HEK293 (cell line): ENCODE results near the gene MRPL28.

Experiments
- GLIS2 ChIP-seq: fragments of 450-650 bp; formaldehyde crosslinking; IDR thresholded peaks from 2 replicates; pipeline ENCODE4 v1.5.1; 2016; ENCODE audit warnings: missing biosample characterization, missing genetic modification characterization
- HOXA7 ChIP-seq: sonication (generic); formaldehyde crosslinking; IDR thresholded peaks from 2 replicates; pipeline ENCODE4 v1.8.1; 2022; ENCODE audit warnings: missing genetic modification reagents, borderline replicate concordance
- KLF1 ChIP-seq: fragments of 450-650 bp; formaldehyde crosslinking; IDR thresholded peaks from 2 replicates; pipeline ENCODE4 v1.5.1; 2016; ENCODE audit warnings: missing biosample characterization, missing genetic modification characterization
- KLF8 ChIP-seq: fragments of 450-650 bp; formaldehyde crosslinking; IDR thresholded peaks from 2 replicates; pipeline ENCODE4 v1.5.1; 2016; ENCODE audit warnings: missing biosample characterization, missing genetic modification characterization
- OVOL3 ChIP-seq: fragments of 450-650 bp; formaldehyde crosslinking; IDR thresholded peaks from 2 replicates; pipeline ENCODE4 v1.5.1; 2016; ENCODE audit warnings: missing biosample characterization, missing genetic modification characterization
- PRDM1 ChIP-seq: fragments of 450-650 bp; formaldehyde crosslinking; IDR thresholded peaks from 2 replicates; pipeline ENCODE4; 2016; ENCODE audit warnings: missing biosample characterization, missing genetic modification characterization
- SCRT2 ChIP-seq: fragments of 450-650 bp; formaldehyde crosslinking; IDR thresholded peaks from 2 replicates; pipeline ENCODE4 v1.5.1; 2016; ENCODE audit warnings: missing biosample characterization, missing genetic modification characterization
- WT1 ChIP-seq: fragments of 450-650 bp; formaldehyde crosslinking; IDR thresholded peaks from 2 replicates; pipeline ENCODE4 v1.5.1; 2016; ENCODE audit warnings: missing biosample characterization, missing genetic modification characterization
- ZNF132 ChIP-seq: fragments of 450-650 bp; formaldehyde crosslinking; IDR thresholded peaks from 2 replicates; pipeline ENCODE4 v1.5.1; 2017; ENCODE audit warnings: missing biosample characterization, missing genetic modification characterization, borderline replicate concordance
- ZNF138 ChIP-seq: fragments of 450-650 bp; formaldehyde crosslinking; IDR thresholded peaks from 2 replicates; pipeline ENCODE4 v1.5.1; 2016; ENCODE audit warnings: missing biosample characterization, missing genetic modification characterization, borderline replicate concordance
- ZNF16 ChIP-seq: fragments of 450-650 bp; formaldehyde crosslinking; IDR thresholded peaks from 2 replicates; pipeline ENCODE4 v1.5.1; 2016; ENCODE audit warnings: low read depth, missing biosample characterization, missing genetic modification characterization
- ZNF169 ChIP-seq: fragments of 450-650 bp; formaldehyde crosslinking; IDR thresholded peaks from 2 replicates; pipeline ENCODE4 v1.5.1; 2016; ENCODE audit warnings: missing biosample characterization, missing genetic modification characterization
- ZNF239 ChIP-seq: fragments of 450-650 bp; formaldehyde crosslinking; IDR thresholded peaks from 2 replicates; pipeline ENCODE4 v1.5.1; 2016; ENCODE audit warnings: missing biosample characterization, missing genetic modification characterization
- ZNF366 ChIP-seq: fragments of 450-650 bp; formaldehyde crosslinking; conservative IDR thresholded peaks from 2 replicates; pipeline ENCODE4 v1.5.1; 2016; ENCODE audit warnings: missing biosample characterization, missing genetic modification characterization
- ZNF394 ChIP-seq: fragments of 450-650 bp; formaldehyde crosslinking; IDR thresholded peaks from 2 replicates; pipeline ENCODE4 v1.5.1; 2016; ENCODE audit warnings: missing biosample characterization, missing genetic modification characterization, mild to moderate bottlenecking, moderate library complexity, borderline replicate concordance
- ZNF501 ChIP-seq: fragments of 450-650 bp; formaldehyde crosslinking; IDR thresholded peaks from 2 replicates; pipeline ENCODE4 v1.5.1; 2016; ENCODE audit warnings: missing biosample characterization, missing genetic modification characterization
- ZNF521 ChIP-seq: fragments of 450-650 bp; formaldehyde crosslinking; IDR thresholded peaks from 2 replicates; pipeline ENCODE4 v1.5.1; 2017; ENCODE audit warnings: missing biosample characterization, mild to moderate bottlenecking, missing genetic modification characterization
- ZNF548 ChIP-seq: fragments of 450-650 bp; formaldehyde crosslinking; IDR thresholded peaks from 2 replicates; pipeline ENCODE4 v1.5.1; 2016; ENCODE audit warnings: missing biosample characterization, missing genetic modification characterization
- ZNF558 ChIP-seq: fragments of 450-650 bp; formaldehyde crosslinking; IDR thresholded peaks from 2 replicates; pipeline ENCODE4 v1.5.1; 2016; ENCODE audit warnings: missing biosample characterization, missing genetic modification characterization
- ZNF626 ChIP-seq: fragments of 450-650 bp; sonication (Bioruptor Pico); formaldehyde crosslinking; IDR thresholded peaks from 2 replicates; pipeline ENCODE4 v1.5.1; 2018; ENCODE audit warnings: missing biosample characterization, missing genetic modification characterization, inconsistent platforms
- ZNF629 ChIP-seq: fragments of 450-650 bp; formaldehyde crosslinking; IDR thresholded peaks from 2 replicates; pipeline ENCODE4 v1.5.1; 2017; ENCODE audit warnings: missing biosample characterization, missing genetic modification characterization
- ZNF654 ChIP-seq: fragments of 450-650 bp; formaldehyde crosslinking; IDR thresholded peaks from 2 replicates; pipeline ENCODE4 v1.5.1; 2016; ENCODE audit warnings: low read depth, missing biosample characterization, missing genetic modification characterization
- ZNF658 ChIP-seq: fragments of 450-650 bp; formaldehyde crosslinking; IDR thresholded peaks from 2 replicates; pipeline ENCODE4; 2016; ENCODE audit warnings: missing biosample characterization, missing genetic modification characterization
- ZNF660 ChIP-seq: fragments of 450-650 bp; IDR thresholded peaks from 2 replicates; pipeline ENCODE4 v1.5.1; 2018; ENCODE audit warnings: missing biosample characterization, mild to moderate bottlenecking, missing genetic modification characterization
- ZNF677 ChIP-seq: fragments of 450-650 bp; IDR thresholded peaks from 2 replicates; pipeline ENCODE4 v1.5.0; 2018; ENCODE audit warnings: missing biosample characterization, mild to moderate bottlenecking, missing genetic modification characterization, moderate library complexity
- ZNF768 ChIP-seq: fragments of 450-650 bp; formaldehyde crosslinking; IDR thresholded peaks from 2 replicates; pipeline ENCODE4 v1.5.1; 2018; ENCODE audit warnings: missing biosample characterization, mild to moderate bottlenecking, missing genetic modification characterization
- ZNF791 ChIP-seq: fragments of 450-650 bp; formaldehyde crosslinking; IDR thresholded peaks from 2 replicates; pipeline ENCODE4 v1.5.1; 2016; ENCODE audit warnings: missing biosample characterization, missing genetic modification characterization
- TF ChIP-seq, protein P1 (sequence below): fragments of 450-650 bp; formaldehyde crosslinking; IDR thresholded peaks from 2 replicates; pipeline ENCODE4 v1.5.1; 2016; ENCODE audit warnings: missing biosample characterization, missing genetic modification characterization
- TF ChIP-seq, protein P2 (sequence below): fragments of 450-650 bp; formaldehyde crosslinking; IDR thresholded peaks from 2 replicates; pipeline ENCODE4 v1.5.1; 2016; ENCODE audit warnings: missing biosample characterization, missing genetic modification characterization
- TF ChIP-seq, protein P3 (sequence below): fragments of 450-650 bp; formaldehyde crosslinking; IDR thresholded peaks from 2 replicates; pipeline ENCODE4 v1.5.1; 2016; ENCODE audit warnings: missing biosample characterization, missing genetic modification characterization
- TF ChIP-seq, protein P4 (sequence below): fragments of 450-650 bp; formaldehyde crosslinking; IDR thresholded peaks from 2 replicates; pipeline ENCODE4 v1.5.1; 2016; ENCODE audit warnings: missing biosample characterization, missing genetic modification characterization
- TF ChIP-seq, protein P5 (sequence below): fragments of 450-650 bp; formaldehyde crosslinking; IDR thresholded peaks from 2 replicates; pipeline ENCODE4 v1.5.1; 2017; ENCODE audit warnings: missing biosample characterization, missing genetic modification characterization
- TF ChIP-seq, protein P6 (sequence below): fragments of 450-650 bp; formaldehyde crosslinking; optimal IDR thresholded peaks from 2 replicates; pipeline ENCODE3; 2016; ENCODE audit warnings: missing biosample characterization, mild to moderate bottlenecking, missing genetic modification characterization
- TF ChIP-seq, protein P7 (sequence below): fragments of 450-650 bp; formaldehyde crosslinking; IDR thresholded peaks from 2 replicates; pipeline ENCODE4 v1.5.1; 2017; ENCODE audit warnings: missing biosample characterization, missing genetic modification characterization

The MRPL28 gene

DNA sequence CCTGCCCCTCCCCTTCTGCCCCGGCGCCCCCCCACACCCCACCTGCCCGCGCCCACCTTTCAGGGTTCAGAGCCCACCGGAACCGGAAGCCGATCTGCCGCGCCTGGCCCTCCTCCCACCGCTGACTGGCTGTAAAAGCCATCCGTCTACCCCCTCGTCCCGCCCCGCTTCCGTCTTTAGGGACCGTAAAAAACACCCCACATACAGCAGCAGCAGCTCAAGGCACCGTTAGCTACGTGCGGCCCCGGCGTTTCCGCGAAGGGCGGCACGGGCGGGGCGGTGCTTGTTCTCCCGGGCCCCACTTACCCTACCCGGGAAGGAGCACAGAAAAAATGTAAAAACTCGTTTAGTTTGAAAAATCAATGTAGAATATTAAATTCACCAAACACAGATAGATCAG is at the start of gene MRPL28 (continued):
- TF ChIP-seq ZNF16 (no peak), KLF8 (peak; percentile 88), ZNF138 (tag by site-specific recombination) (no peak), PRDM1 (tag by site-specific recombination) (no peak), HOXA7 (CRISPR knock-in tag) (no peak), GLIS2 (tag by site-specific recombination) (peak; percentile 36; the same call in 1 of the 2 replicates), KLF1 (tag by site-specific recombination) (peak; percentile 73), ZNF394 (no peak), ZNF169 (tag by site-specific recombination) (no peak), ZNF132 (no peak), SCRT2 (tag by site-specific recombination) (no peak), WT1 (tag by site-specific recombination) (no peak), ZNF521 (tag by site-specific recombination) (no peak), ZNF629 (tag by site-specific recombination) (peak; percentile 47; the same call in 1 of the 2 replicates), ZNF654 (tag by site-specific recombination) (no peak), ZNF658 (tag by site-specific recombination) (no peak), ZNF558 (no peak), ZNF366 (tag by site-specific recombination) (no peak), ZNF239 (no peak), ZNF677 (tag by site-specific recombination) (no peak), ZNF501 (tag by site-specific recombination) (no peak), ZNF548 (tag by site-specific recombination) (no peak), ZNF768 (tag by site-specific recombination) (no peak), ZNF660 (tag by site-specific recombination) (peak; percentile 86), ZNF626 (no peak), OVOL3 (tag by site-specific recombination) (0 out of 2 replicates have a peak, but pooled peaks have one; percentile 47), ZNF791 (tag by site-specific recombination) (no peak)
- TF ChIP-seq, protein P1, sequence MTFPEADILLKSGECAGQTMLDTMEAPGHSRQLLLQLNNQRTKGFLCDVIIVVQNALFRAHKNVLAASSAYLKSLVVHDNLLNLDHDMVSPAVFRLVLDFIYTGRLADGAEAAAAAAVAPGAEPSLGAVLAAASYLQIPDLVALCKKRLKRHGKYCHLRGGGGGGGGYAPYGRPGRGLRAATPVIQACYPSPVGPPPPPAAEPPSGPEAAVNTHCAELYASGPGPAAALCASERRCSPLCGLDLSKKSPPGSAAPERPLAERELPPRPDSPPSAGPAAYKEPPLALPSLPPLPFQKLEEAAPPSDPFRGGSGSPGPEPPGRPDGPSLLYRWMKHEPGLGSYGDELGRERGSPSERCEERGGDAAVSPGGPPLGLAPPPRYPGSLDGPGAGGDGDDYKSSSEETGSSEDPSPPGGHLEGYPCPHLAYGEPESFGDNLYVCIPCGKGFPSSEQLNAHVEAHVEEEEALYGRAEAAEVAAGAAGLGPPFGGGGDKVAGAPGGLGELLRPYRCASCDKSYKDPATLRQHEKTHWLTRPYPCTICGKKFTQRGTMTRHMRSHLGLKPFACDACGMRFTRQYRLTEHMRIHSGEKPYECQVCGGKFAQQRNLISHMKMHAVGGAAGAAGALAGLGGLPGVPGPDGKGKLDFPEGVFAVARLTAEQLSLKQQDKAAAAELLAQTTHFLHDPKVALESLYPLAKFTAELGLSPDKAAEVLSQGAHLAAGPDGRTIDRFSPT (tag by site-specific recombination), result peak; percentile 26; the same call in 1 of the 2 replicates
- TF ChIP-seq, protein P2, sequence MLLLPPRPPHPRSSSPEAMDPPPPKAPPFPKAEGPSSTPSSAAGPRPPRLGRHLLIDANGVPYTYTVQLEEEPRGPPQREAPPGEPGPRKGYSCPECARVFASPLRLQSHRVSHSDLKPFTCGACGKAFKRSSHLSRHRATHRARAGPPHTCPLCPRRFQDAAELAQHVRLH, result peak; percentile 82
- TF ChIP-seq, protein P3, sequence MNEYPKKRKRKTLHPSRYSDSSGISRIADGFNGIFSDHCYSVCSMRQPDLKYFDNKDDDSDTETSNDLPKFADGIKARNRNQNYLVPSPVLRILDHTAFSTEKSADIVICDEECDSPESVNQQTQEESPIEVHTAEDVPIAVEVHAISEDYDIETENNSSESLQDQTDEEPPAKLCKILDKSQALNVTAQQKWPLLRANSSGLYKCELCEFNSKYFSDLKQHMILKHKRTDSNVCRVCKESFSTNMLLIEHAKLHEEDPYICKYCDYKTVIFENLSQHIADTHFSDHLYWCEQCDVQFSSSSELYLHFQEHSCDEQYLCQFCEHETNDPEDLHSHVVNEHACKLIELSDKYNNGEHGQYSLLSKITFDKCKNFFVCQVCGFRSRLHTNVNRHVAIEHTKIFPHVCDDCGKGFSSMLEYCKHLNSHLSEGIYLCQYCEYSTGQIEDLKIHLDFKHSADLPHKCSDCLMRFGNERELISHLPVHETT (tag by site-specific recombination), result peak; percentile 22; the same call in 1 of the 2 replicates
- TF ChIP-seq, protein P4, sequence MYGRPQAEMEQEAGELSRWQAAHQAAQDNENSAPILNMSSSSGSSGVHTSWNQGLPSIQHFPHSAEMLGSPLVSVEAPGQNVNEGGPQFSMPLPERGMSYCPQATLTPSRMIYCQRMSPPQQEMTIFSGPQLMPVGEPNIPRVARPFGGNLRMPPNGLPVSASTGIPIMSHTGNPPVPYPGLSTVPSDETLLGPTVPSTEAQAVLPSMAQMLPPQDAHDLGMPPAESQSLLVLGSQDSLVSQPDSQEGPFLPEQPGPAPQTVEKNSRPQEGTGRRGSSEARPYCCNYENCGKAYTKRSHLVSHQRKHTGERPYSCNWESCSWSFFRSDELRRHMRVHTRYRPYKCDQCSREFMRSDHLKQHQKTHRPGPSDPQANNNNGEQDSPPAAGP (tag by site-specific recombination), result peak; percentile 74
- TF ChIP-seq, protein P5, sequence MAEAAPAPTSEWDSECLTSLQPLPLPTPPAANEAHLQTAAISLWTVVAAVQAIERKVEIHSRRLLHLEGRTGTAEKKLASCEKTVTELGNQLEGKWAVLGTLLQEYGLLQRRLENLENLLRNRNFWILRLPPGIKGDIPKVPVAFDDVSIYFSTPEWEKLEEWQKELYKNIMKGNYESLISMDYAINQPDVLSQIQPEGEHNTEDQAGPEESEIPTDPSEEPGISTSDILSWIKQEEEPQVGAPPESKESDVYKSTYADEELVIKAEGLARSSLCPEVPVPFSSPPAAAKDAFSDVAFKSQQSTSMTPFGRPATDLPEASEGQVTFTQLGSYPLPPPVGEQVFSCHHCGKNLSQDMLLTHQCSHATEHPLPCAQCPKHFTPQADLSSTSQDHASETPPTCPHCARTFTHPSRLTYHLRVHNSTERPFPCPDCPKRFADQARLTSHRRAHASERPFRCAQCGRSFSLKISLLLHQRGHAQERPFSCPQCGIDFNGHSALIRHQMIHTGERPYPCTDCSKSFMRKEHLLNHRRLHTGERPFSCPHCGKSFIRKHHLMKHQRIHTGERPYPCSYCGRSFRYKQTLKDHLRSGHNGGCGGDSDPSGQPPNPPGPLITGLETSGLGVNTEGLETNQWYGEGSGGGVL (tag by site-specific recombination), result no peak
- TF ChIP-seq, protein P6, sequence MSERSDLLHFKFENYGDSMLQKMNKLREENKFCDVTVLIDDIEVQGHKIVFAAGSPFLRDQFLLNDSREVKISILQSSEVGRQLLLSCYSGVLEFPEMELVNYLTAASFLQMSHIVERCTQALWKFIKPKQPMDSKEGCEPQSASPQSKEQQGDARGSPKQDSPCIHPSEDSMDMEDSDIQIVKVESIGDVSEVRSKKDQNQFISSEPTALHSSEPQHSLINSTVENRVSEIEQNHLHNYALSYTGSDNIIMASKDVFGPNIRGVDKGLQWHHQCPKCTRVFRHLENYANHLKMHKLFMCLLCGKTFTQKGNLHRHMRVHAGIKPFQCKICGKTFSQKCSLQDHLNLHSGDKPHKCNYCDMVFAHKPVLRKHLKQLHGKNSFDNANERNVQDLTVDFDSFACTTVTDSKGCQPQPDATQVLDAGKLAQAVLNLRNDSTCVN, result peak; percentile 33
- TF ChIP-seq, protein P7, sequence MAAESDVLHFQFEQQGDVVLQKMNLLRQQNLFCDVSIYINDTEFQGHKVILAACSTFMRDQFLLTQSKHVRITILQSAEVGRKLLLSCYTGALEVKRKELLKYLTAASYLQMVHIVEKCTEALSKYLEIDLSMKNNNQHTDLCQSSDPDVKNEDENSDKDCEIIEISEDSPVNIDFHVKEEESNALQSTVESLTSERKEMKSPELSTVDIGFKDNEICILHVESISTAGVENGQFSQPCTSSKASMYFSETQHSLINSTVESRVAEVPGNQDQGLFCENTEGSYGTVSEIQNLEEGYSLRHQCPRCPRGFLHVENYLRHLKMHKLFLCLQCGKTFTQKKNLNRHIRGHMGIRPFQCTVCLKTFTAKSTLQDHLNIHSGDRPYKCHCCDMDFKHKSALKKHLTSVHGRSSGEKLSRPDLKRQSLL (tag by site-specific recombination), result no peak
